ELR (cell line): ENCODE measurements around the gene PRKCE.
"Not testable (repeated sequence)": the region's sequence is repeated elsewhere in the genome, so short reads cannot be mapped to it uniquely, and the experiment has no call there.

Experiments used
- DNase-seq: peaks from one replicate; pipeline ENCODE4 v3.0.0-alpha.2; 2015; ENCODE audit warnings: low read depth

The PRKCE gene

DNA sequence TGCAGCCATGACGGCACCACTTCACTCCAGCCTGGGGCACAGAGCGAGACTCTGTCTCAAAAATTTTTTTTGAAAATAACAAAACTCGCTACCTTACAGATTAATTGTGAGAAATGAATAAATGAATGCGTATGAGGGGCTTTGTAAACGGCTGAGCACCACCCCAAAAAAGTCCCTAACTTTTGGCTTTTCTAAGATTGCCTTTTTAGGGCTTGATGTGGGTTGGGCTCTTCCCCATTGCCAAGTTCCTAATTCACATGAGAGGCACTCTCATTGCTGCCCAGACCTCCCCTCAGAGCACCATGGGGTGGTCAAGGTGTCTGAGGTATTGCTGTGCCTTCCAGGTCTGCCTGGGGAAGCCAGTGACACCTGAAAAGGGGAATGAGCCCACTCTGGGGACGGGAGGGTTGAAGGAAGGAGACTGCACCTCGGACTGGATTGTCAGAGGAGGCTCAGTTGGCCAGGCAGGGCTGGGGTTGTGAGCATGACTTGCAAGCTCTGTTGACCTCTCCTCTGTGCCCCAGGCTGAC is 186.4 kb downstream of the PRKCE start:
- DNase-seq, result no peak

DNA sequence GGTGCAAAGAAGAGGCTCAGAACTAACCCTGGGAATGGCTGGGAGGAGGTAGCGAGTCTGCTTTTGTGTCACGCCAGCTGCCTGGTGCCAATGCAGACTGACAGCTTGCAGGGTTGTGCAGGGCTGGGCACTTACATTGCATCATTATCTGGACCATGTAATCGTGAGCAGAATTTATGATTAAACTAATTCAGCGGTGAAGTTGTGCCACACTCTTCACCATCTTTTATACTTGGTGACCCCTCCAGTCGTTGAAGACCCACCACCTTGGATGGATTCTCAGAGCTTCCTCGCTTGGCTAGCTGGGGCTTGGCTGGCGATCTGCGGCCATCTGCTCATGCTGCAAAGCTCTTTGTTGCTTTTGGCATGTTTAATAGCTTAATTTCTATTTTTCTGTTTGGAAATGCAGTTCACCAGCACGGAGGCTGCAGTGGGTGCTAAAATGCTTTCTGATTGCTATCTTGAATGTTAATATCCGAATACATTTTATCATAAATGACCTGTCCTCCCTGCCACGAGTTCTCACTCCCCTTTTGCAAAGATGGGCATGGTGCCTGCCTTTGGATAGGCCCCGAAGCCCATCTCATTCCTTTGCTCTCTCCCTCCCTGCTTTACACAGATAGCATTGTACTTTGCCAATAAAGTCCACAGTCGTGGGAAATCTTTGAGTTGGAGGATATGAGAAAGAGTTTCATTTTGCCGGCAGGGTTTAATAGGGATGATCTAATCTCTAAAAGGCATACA is 188.2 kb downstream of the PRKCE start:
- DNase-seq, result no peak

DNA sequence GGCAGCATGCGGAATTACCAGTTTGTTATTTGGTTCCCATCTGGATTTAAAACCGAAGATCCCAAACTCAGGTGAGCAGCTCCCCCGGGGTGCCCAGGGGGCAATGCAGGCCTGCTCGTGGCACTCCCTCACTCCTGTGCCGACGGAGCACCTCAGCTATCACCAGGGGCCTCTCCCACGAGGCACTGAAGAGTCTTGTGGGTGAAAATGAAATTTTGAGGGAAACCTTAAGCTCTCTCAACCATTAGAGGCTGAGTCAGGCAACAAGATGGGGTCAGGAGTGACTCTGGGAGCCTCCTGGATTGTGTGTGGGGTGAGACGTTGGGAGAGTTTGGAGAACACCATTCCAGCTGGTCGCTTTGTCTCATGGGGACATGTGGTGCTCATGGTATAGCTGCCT is 189.0 kb downstream of the PRKCE start:
- DNase-seq, result no peak

DNA sequence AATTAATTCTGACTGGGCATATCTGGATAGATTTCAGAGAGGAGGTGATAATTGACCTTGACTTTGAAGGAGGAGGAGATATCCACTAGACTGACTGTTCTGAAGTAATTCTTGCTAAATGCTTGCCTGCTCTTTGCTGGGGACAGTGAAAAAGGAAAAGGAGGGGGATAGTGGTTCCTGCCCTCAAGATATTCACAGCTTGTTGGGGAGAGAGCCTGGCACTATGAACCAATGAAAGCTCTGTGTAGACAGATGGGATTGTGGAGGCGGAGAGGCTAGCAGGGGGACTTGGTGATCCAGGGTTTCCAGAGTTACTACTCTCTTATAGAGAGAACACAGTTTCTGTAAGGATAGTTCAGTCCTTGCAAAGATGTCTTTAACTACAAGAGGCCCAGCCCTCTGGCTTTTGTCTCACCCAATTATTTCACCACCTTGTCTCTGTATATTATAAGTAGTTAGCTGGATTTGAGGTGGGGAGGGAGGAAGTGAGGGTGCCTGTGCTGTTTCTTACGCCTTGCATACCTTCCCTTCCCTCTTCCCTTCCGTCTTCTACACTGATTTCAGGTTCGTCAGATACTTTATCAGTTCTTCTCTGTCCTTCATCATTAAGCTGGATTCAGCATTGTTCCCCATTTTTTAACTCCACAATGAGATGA is 190.4 kb downstream of the PRKCE start:
- DNase-seq, result no peak

DNA sequence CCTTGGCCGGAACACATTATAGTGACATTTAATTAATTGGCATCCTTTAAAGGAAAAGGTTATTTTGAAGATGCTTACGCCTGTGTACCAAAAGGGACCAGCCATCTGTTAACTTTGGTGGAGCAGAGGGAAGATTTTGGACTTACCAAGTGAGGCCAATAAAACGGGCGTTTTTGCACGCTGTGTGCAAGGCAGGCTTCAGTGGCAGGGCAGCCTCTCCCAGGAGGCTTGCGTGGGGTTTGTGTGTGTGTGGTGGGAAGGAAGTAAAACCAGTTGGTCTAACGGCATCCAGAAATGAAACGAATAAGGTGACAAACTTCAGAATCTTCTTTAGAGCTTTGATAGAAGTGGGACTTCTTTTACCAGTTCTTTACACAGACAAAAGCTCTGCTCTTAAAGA is 191.7 kb downstream of the PRKCE start:
- no peak for DNase-seq

DNA sequence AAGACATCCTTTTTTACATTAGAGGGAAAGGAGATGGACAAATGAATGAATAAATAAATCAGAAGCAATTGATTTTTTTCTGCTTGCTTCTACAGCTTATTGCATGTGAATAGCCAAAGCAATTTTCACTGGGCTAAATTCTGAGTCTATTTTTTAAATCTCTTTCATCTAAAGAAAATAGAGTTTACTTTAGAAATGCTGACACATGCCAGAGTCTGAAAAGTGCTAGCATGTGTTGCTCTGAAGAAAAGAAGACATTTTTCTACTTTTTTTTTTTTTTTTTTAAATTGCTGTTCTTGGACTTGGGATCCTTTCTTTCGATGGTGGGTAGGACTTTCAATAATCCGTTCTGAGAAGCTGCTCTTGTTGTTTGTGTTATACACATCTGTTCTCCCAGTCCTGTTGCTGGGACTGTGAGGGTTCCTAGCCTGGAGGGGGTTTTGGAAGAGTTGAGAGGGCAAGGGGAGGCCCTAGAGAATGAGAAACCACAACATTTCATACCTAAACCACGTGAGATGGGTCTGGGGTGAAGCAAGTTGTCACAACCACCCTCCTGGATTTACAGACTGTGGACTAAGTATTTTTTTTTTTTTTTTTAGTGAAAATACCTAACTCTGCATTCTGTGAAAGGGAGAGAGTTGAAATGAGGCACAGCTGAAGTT is 193.5 kb downstream of the PRKCE start:
- no peak for DNase-seq

DNA sequence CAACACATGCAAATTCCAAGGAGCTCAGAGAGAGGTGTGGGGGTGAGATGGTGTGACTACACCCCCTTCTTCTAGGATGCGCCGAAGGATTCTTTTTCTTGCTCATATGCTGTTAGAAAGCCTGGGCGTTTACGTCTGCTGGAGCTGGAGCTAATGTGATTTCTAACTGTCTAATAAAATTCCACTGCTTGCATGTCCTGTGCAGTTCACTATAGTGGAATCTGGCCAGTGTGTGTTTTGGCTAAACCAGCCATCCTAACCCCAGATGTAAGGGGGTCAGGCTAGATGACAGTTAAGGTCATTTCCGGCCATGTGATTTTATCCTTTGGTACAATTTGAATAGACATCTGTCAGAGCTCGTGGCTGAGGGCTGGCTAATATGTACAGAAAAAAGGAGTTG is 194.1 kb downstream of the PRKCE start:
- no peak for DNase-seq

DNA sequence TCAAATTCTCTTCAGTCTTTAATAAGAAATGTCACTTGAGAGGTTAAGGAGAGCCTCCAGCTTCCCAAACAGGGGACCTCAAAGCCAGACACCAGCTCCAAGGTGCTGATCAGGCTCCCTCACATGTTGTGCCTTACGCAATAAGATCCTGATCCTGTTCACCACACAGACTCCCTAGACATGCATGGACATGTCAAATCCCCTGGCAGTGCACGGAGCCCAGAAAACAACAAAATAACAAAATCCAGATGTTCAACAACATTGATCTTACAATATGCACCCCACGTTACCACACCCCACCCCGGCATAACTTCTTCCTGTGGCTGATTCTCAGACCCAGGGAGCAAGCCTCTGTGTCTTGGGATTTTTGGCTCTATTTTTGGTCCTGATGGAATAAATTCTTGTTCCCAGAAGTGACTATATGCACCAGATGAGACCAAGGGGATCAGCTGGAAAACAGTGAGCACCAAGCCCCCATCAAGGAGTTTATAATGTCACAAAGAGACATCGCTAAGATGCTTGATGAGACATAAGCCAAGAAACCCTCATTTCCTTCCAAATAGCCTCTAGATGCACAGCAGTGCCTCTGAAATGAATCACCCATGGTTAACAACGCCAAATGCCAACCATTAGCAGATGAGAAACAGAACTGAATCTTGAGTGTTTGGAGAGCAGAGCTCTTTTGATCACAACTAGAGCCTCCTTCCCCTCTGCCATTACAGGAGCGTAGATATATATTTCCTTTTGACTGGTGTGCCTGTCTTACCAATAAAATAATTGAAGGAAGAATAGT is 198.2 kb downstream of the PRKCE start:
- DNase-seq, result peak; percentile 78

DNA sequence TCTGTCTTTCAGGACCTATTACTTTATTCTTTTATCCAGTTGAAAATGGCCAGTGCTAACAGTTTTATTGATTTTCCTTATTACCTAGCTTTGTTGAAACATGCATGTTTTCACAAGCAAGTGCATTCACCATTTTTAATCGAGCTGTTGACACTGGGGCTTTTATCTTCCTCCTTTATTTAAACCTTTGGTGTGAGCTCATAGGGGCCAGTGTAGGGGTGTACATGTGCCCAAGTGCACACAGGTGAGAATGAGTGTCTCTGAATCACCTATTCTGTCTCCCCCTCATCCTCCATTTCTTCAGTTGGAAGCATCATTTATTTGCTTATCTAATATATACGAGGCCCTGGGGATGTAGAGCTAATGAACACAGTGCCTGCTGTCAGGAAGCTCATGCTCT is 199.1 kb downstream of the PRKCE start:
- DNase-seq, result no peak

DNA sequence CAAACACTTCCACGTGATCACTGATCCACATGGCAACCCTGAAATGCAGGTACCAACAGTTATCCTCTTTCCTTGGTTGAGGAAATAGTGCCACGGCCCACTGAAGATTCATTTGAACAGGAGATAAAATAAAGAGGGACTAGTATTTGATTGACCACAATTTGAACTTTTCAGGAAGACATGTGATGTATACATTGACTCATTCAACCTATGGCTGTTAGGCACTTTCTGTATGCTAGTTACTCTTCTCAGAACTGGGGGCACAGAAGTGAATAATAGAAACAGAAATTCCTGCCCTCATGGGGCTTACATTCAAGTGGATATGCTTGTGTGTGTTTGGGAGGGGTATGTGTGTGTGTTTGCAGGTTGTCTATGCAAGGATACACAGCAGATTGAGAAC is 199.6 kb downstream of the PRKCE start:
- peak; percentile 57 for DNase-seq

DNA sequence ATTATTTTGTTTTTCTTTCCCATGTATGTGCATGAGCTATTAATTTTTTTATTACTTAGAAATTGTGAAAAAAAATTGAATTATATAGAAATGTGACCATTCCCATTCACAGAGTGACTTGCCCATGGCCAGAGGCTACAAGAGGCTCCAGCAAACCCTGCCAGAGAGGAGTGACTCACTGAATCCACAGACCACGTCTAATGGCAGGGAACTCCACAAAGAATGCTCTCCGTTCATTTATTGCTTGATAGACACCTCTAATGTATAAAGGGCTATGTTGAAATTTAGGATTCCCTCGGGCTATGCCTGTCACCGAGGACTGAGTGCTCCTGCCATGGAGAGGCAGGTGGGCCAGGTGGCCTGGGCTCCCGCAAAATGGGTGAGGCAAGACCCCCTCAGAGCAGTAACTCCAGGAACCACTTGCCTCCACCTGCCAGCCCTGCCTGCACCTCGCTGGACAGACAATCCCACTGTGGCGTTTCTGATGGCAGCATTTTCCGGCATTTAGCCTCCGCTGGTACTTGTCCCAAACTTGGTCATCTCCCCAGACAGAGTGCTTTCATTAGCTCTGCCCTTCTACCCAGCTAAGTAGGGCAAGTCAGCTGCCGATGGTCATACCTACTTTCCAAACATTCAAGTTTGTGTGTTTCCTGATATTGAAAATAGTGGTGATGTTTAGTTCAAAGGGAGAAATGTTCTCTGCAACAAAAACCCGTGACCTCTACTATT is 200.3 kb downstream of the PRKCE start:
- DNase-seq, result peak; percentile 88

DNA sequence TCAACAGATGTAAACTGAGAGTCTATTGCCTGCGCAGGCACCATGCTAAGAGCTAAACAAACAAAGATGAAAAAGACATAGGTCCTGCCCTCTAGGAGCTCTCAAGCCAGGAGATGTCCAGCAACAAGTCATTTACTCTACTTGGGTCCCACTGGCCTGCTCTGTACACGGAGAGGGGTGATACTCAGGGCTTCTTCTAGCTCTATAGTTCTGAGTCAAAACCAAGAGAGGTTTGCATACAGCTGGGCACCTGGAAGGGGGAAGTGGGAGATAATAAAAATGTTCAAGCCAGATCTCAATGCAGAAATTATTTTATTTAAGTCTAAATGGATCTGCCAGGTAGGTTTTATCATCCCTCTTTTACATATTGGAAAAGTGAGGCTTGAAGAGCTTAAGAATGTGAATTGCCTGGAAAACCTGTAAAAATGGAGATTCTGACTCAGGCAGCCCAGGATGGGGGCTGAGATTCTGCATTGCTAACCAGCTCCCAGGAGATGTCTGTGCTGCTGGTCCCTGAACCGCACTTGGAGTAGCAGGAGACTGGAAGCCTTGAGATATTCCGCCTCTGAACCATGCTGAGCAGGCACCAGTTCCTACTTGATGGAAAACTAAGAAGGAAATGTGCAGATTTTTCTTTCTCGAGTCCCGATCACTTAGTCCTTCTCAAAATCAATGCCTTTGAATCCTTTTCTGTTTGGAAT is 201.1 kb downstream of the PRKCE start:
- no peak for DNase-seq

DNA sequence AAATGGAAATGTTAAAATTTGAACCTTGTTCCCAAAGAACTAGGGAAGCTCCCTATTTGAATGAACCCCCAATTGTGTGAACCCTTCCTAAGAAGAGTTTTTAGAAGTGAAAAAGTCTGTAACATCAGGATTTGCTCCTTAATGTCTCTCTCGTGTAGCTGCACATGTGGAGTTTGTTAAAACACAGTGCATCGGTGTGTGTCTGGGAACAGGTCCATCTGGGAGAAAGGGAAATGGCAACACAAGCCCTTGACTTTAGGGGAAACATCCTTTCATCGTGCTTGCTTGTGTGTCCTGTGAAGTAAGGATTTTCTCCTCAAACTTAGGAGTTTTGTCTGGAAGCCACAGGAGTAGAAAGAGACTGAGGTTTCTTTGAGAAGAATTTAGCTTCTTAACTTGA is 203.9 kb downstream of the PRKCE start:
- no peak for DNase-seq

DNA sequence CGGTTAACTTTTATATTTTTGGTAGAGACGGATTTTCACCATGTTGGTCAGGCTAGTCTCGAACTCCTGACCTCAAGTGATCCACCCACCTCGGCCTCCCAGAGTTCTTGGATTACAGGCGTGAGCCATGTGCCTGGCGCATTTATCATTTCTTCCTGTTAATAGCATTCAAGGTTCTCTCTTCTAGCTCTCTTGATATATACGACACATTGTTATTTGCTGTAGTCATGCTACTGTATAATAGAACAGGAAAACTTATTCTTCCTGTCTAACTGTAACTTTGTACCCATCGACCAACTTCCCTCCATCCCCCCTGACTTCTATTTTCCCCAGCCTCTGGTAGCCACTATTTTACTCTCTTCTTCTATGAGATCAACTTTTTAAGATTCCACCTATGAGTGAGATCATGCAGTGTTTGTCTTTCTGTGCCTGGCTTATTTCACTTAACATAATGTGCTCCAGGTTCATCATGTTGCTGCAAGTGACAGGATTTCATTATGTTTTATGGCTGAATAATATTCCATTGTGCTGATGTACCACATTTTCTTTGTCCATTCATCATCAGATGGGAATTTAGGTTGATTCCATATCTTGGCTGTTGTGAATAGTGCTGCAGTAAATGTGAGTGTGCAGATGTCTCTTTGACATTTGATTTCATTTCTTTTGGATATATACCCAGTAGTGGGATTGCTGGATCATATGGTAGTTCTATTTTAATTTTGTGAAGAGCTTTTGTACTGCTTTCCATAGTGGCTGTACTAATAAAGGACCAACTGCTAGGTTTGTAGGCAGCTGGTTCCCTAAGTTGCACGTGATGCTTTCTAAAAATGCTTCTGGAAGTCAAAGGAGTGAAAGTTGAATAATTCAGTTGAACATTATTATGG is 205.2 kb downstream of the PRKCE start:
- DNase-seq, result no peak

DNA sequence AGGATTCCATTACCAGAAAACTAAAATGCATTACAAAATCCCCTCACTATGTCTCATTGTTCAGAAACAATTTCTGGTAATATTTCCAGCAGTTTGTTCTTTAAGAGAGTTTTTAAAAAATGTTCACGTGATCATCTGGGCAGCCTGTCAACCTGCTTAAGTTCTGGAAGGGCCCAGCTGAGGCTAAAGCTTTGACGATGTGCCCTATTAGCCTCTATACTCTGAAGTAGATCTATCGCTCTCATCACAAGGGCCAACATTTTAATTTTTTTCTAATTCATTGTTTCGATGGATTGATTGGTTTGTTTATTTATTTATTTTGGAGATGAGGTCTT is 205.8 kb downstream of the PRKCE start:
- DNase-seq, result no peak

DNA sequence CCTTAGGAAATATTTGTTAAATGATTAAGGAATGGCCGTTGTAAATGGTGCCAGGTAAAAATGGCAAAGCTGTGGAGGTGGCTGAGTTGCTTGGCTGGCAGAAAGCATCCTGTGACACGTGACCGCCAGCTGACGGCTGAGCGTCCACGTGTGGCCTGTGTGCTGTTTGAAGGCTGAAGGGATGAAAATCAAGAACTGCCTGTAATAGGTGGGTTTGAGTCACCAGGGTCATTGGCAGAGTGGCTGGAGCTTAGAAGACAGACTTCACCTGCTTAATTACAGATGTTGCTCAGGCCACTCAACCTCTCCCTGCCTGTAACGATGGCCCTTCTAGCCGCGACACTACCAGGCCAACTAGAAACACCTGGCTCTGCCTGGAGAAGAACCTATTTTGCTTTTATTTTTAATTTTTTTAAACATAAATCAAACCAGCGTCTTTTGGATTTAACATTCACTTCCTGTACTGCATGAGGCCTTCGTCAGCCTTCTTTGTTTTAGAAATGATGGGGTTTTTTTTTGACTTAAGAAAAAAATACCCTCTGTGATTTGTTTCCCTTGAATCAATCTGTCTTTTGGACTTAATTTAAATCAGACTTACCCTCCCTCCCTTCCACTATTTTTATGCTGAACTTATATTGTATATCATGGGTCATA is 206.5 kb downstream of the PRKCE start:
- DNase-seq, result no peak

DNA sequence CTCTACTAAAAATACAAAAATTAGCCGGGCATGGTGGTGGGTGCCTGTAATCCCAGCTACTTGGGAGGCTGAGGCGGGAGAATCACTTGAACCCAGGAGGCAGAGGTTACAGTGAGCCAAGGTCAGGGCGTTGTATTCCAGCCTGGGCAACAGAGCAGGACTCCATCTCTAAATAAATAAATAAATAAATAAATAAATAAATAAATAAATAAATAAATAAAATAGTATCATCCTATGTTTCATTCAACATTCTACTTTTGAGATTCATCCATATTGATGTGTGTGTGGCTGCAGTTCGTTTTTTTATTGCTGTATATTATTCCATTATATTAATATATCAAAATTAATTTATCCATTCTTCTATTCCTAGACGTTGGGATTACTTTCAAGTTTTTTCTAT is 207.4 kb downstream of the PRKCE start:
- DNase-seq, result not testable (repeated sequence)

DNA sequence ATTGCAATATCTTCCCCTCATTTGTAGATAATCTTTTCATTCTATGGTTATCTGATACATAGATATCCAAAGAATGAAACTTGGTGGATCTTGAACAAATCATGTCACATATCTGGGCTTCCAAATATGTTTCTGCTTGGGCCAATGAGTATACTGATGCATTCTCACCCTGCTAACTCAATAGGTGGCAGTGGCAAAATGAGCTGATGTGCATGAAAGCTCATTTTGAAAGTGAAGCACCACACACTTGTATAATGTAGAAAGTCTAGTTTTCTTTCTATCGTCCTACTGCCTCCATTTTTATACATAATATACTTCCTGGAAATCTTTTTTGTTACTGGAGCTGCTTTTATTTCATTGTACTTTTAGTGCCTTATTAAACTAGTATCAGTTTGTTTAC is 208.2 kb downstream of the PRKCE start:
- DNase-seq, result no peak
